ENCODE data around the gene CCDC82.

- TF ChIP-seq CTCF (IDR thresholded peaks at IDR 0.05) (no peak), POLR2A (IDR thresholded peaks at IDR 0.05) (no peak)
Observed at GRCh38 chr11:96319898-96320656, 69.6 kb downstream of the CCDC82 start.

All from uterus (tissue), 2 donors.